ENCODE results near the gene TRIP12. TPM values are rescaled to one million over a fixed set of nuclear protein-coding genes. Genes with fewer than 3 reads are reported as not detected.
"Not testable (repeated sequence)": the region's sequence is repeated elsewhere in the genome, so short reads cannot be mapped to it uniquely, and the experiment has no call there.

Gene TRIP12
- total RNA-seq, 2 experiments from 2014 or later, result 208 to 212 TPM

GRCh38 chr2:229731916-229732315 lies 189.9 kb downstream of the TRIP12 start:
- no peaks in the 10 kb centered on the region for H3K27me3 Mint-ChIP-seq
- ChIA-PET POLR2A (no interaction called here), CTCF (no interaction called here)
- TF ChIP-seq CTCF (IDR thresholded peaks at IDR 0.05), result no peak
- ATAC-seq (no peak), DNase-seq (no peak)
- H3K4me1 Mint-ChIP-seq (ENCODE audit: low read depth), result no peaks in the 10 kb centered on the region
- no peaks in the 10 kb centered on the region for H3K36me3 Mint-ChIP-seq (ENCODE audit: low read depth)
- intact Hi-C loops (cut with micrococcal nuclease), result no loop called here
- H3K9me3 Mint-ChIP-seq, result peaks cover 2% of the 10 kb centered on the region
- no peak overlapping the region for H3K4me3 Mint-ChIP-seq
- no peak overlapping the region for H3K27ac Mint-ChIP-seq

- DNase-seq (no peak), ATAC-seq (no peak)
- no peak for TF ChIP-seq CTCF (IDR thresholded peaks at IDR 0.05)
- POLR2A ChIA-PET, result no interaction called here
- intact Hi-C loops (cut with micrococcal nuclease), result no loop called here
- Mint-ChIP-seq H3K36me3 (ENCODE audit: low read depth) (no peaks in the 10 kb centered on the region), H3K4me3 (no peak overlapping the region), H3K4me1 (ENCODE audit: low read depth) (no peaks in the 10 kb centered on the region), H3K27ac (no peak overlapping the region), H3K9me3 (no peaks in the 10 kb centered on the region), H3K27me3 (no peaks in the 10 kb centered on the region)
- CTCF ChIA-PET, result no interaction called here
These were observed 190.4 kb downstream of the TRIP12 start for GRCh38 chr2:229731363-229731762.

- no peaks in the 10 kb centered on the region for H3K9me3 Mint-ChIP-seq
- POLR2A ChIA-PET, result no interaction called here
- DNase-seq, result no peak
- H3K27ac Mint-ChIP-seq, result no peak overlapping the region
- CTCF ChIA-PET, result no interaction called here
- peaks cover 2% of the 10 kb centered on the region for H3K4me1 Mint-ChIP-seq (ENCODE audit: low read depth)
- TF ChIP-seq CTCF (IDR thresholded peaks at IDR 0.05), result no peak
- ATAC-seq, result no peak
- intact Hi-C loops (cut with micrococcal nuclease), result no loop called here
- H3K4me3 Mint-ChIP-seq, result no peak overlapping the region
- H3K27me3 Mint-ChIP-seq, result peaks cover 4% of the 10 kb centered on the region
- no peaks in the 10 kb centered on the region for H3K36me3 Mint-ChIP-seq (ENCODE audit: low read depth)
These were observed 193.4 kb downstream of the TRIP12 start for GRCh38 chr2:229728370-229728769.

GRCh38 chr2:229726643-229727042 lies 195.2 kb downstream of the TRIP12 start:
- CTCF ChIA-PET, result interaction anchor here (1.1 kb wide), 1 partner anchor 10 kb away, joined by 4 read pairs; no protein-coding TSS in a partner anchor
- no peak overlapping the region for H3K27ac Mint-ChIP-seq
- peaks cover 4% of the 10 kb centered on the region for H3K27me3 Mint-ChIP-seq
- DNase-seq, result no peak
- H3K4me1 Mint-ChIP-seq (ENCODE audit: low read depth), result peaks cover 2% of the 10 kb centered on the region
- no peaks in the 10 kb centered on the region for H3K36me3 Mint-ChIP-seq (ENCODE audit: low read depth)
- H3K9me3 Mint-ChIP-seq, result no peaks in the 10 kb centered on the region
- intact Hi-C loops (cut with micrococcal nuclease), result no loop called here
- TF ChIP-seq CTCF (IDR thresholded peaks at IDR 0.05), result no peak
- no peak overlapping the region for H3K4me3 Mint-ChIP-seq
- POLR2A ChIA-PET, result no interaction called here
- ATAC-seq, result no peak

GRCh38 chr2:229725716-229726574 lies 195.9 kb downstream of the TRIP12 start:
- ATAC-seq, result no peak
- Mint-ChIP-seq H3K4me1 (ENCODE audit: low read depth) (peaks cover 2% of the 10 kb centered on the region), H3K27me3 (peaks cover 4% of the 10 kb centered on the region), H3K27ac (no peak overlapping the region), H3K9me3 (no peaks in the 10 kb centered on the region), H3K4me3 (no peak overlapping the region), H3K36me3 (ENCODE audit: low read depth) (no peaks in the 10 kb centered on the region)
- TF ChIP-seq CTCF (IDR thresholded peaks at IDR 0.05), result no peak
- ChIA-PET CTCF (interaction anchor here (1.1 kb wide), 1 partner anchor 9 kb away, joined by 4 read pairs; no protein-coding TSS in a partner anchor), POLR2A (interaction anchor here (0.6 kb wide), 1 partner anchor 9 kb away, joined by 5 read pairs; no protein-coding TSS in a partner anchor)
- intact Hi-C loops (cut with micrococcal nuclease), result no loop called here
- no peak for DNase-seq

GRCh38 chr2:229723192-229723591 lies 198.6 kb downstream of the TRIP12 start:
- H3K36me3 Mint-ChIP-seq (ENCODE audit: low read depth); H3K9me3 Mint-ChIP-seq; H3K4me3 Mint-ChIP-seq; H3K4me1 Mint-ChIP-seq (ENCODE audit: low read depth); H3K27ac Mint-ChIP-seq; ATAC-seq; CTCF ChIA-PET; intact Hi-C loops (cut with micrococcal nuclease); POLR2A ChIA-PET; DNase-seq: not testable (repeated sequence)
- peaks cover 10% of the 10 kb centered on the region for H3K27me3 Mint-ChIP-seq

All from activated CD8-positive, alpha-beta T cell treated with anti-CD3 and anti-CD28 coated beads for 36 hours (primary cell).